SU-DHL-6 (cell line): ENCODE data around the gene DYNLL1.
A peak's percentile ranks its signal among the peaks of the same experiment; 100 is the strongest.

Experiments
- EZH2phosphoT487 ChIP-seq: fragments of 200-600 bp; sonication (generic), shearing (Covaris generic); conservative IDR thresholded peaks from 2 replicates; pipeline ENCODE4 v1.6.1; 2018; ENCODE audit warnings: mild to moderate bottlenecking, antibody characterized with exemption, low read length, moderate library complexity, mixed read lengths
- TF ChIP-seq, protein P1 (sequence below): fragments of 200-600 bp; sonication (generic); IDR thresholded peaks from one replicate; pipeline ENCODE4 v1.5.1; 2017; ENCODE audit warnings: antibody characterized with exemption, mild to moderate bottlenecking, low read length, moderate library complexity; ENCODE audit not compliant: insufficient read depth, poor library complexity, severe bottlenecking

DNA sequence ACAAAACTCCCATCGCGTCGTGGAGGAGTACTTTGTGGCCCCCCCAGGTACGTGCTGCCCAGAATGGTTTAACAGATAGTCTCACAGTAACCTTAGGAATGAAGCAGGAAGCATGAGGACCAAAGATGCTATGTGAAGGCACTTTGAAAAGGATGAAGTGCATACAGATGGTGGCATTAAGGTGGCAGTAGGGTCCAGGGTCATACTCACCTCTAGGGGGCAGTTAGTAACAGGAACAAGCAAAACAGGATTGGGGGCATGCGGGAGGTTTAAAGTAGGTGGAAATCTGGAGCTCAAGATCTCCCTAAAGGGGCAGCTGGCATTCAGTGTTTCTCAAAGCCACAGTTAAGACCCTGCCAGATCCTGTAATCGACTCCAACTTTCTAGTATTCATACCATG is 38.8 kb upstream of the DYNLL1 start:
- TF ChIP-seq, protein P1, sequence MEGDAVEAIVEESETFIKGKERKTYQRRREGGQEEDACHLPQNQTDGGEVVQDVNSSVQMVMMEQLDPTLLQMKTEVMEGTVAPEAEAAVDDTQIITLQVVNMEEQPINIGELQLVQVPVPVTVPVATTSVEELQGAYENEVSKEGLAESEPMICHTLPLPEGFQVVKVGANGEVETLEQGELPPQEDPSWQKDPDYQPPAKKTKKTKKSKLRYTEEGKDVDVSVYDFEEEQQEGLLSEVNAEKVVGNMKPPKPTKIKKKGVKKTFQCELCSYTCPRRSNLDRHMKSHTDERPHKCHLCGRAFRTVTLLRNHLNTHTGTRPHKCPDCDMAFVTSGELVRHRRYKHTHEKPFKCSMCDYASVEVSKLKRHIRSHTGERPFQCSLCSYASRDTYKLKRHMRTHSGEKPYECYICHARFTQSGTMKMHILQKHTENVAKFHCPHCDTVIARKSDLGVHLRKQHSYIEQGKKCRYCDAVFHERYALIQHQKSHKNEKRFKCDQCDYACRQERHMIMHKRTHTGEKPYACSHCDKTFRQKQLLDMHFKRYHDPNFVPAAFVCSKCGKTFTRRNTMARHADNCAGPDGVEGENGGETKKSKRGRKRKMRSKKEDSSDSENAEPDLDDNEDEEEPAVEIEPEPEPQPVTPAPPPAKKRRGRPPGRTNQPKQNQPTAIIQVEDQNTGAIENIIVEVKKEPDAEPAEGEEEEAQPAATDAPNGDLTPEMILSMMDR: peak; percentile 28
- TF ChIP-seq EZH2phosphoT487: no peak
